NCI-H1694 (cell line): Measurements from ENCODE around the gene PER2.

Source experiments
- DNase-seq: peaks from one replicate; lab custom pipeline; 2025; lab: John Stamatoyannopoulos, UW

The PER2 gene

GRCh38 chr2:238267884-238268680 lies 20.3 kb downstream of the PER2 start:
- DNase-seq: no peak

- no peak for DNase-seq
Observed at GRCh38 chr2:238267341-238267710, 21.1 kb downstream of the PER2 start.

GRCh38 chr2:238265605-238266004 lies 22.8 kb downstream of the PER2 start:
- no peak for DNase-seq

GRCh38 chr2:238264072-238264460 lies 24.3 kb downstream of the PER2 start:
- no peak for DNase-seq

- peak; percentile 66 for DNase-seq
Observed at GRCh38 chr2:238263204-238264071, 25.0 kb downstream of the PER2 start.

GRCh38 chr2:238262496-238263122 lies 25.8 kb downstream of the PER2 start:
- DNase-seq: no peak

GRCh38 chr2:238261718-238262375 lies 26.6 kb downstream of the PER2 start:
- no peak for DNase-seq

GRCh38 chr2:238260883-238261282 lies 27.5 kb downstream of the PER2 start:
- DNase-seq: peak; percentile 30

GRCh38 chr2:238259061-238260020 lies 29.1 kb downstream of the PER2 start:
- DNase-seq: no peak

GRCh38 chr2:238257786-238258700 lies 30.4 kb downstream of the PER2 start:
- DNase-seq: no peak

- peak; percentile 92 for DNase-seq
Observed at GRCh38 chr2:238256594-238257104, 31.8 kb downstream of the PER2 start.

- no peak for DNase-seq
Observed at GRCh38 chr2:238256111-238256510, 32.3 kb downstream of the PER2 start.

GRCh38 chr2:238255636-238256035 lies 32.8 kb downstream of the PER2 start:
- DNase-seq: no peak

GRCh38 chr2:238255151-238255551 lies 33.3 kb downstream of the PER2 start:
- no peak for DNase-seq

- no peak for DNase-seq
Observed at GRCh38 chr2:238254095-238254723, 34.2 kb downstream of the PER2 start.

GRCh38 chr2:238252766-238253630 lies 35.4 kb downstream of the PER2 start:
- DNase-seq: no peak

- DNase-seq: no peak
Observed at GRCh38 chr2:238251986-238252385, 36.4 kb downstream of the PER2 start.

- DNase-seq: no peak
Observed at GRCh38 chr2:238251331-238251730, 37.1 kb downstream of the PER2 start.
